GM19452 (cell line): ENCODE results near the gene SLC23A2.
"Not testable (repeated sequence)": the region's sequence is repeated elsewhere in the genome, so short reads cannot be mapped to it uniquely, and the experiment has no call there.

ENCODE experiments used
- ATAC-seq: cut with Tn5 transposase; IDR thresholded peaks from one replicate; pipeline ENCODE4 v1.9.1; 2021; ENCODE audit not compliant: unreplicated experiment

SLC23A2 gene

DNA sequence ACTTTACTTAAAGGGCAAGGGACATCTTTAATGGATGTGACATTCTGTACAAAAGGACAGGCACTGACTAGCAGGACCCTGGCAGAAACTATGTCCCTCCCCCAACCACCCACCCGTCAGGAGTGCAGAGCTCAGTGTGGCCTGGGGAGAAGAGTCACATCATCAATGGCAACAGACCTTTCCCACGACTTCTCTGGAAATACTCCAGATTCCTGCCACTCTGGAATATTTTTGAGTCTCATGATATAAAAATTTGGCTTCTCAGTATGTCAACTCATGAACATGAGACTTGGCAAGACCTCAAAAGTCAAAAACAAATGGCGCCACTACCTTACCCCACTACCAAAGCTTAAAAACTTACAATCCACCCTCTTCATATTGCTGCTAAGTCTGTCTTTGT lies 118.3 kb downstream of the SLC23A2 start:
- ATAC-seq = no peak

DNA sequence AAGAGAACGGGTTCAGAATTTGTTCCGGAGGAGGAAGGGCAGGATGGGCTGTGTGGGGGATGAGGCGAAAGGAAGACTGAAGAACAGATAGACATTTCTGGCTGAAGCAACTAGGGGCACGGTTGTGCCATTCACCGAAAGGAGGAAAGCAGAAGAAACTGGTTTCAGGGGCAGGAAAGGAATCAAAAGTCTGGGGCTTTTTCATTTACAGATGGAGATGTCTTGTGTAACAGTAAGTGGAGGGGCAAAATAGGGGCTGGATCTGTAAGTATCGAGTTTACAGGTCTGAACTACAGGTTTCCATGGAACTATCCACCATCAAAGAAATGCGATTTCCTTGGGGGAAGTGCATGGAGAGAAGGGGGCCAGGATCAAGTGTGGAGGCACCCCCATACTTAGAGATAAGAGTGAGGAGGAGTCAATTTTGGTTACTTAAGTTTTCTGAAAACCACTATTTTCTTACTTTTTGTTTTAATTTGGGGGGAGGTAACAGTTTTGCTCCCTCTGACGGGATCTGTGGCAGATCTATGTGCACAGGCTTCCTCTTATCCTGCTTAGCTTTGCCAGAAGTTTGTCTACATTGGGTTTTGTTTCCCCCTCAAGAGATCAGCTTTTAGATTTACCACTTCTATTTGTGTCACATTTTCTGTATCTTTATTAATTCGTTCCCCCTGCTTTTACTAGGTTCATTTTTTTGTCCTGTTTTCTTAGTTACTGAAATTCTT lies 120.1 kb downstream of the SLC23A2 start:
- ATAC-seq = no peak

DNA sequence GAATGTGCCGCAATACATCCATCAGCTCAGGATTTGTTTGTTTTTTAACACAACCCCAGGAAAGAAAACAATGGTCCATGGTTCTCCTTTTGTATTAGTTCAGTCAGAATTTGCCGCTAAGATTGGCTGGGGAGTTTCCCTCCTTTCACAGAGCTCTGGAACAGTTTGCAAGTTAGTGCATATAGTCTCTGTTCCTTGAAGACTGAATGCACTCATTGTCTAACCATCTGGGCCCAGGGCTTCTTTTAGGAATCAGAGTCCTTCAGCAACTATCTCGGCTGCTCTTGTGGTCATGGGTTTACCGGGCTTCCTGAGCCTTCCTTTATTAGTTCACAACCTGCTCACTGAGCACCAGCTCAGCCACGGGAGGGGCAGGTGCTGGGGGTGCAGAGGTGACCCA lies 121.3 kb downstream of the SLC23A2 start:
- ATAC-seq = no peak

DNA sequence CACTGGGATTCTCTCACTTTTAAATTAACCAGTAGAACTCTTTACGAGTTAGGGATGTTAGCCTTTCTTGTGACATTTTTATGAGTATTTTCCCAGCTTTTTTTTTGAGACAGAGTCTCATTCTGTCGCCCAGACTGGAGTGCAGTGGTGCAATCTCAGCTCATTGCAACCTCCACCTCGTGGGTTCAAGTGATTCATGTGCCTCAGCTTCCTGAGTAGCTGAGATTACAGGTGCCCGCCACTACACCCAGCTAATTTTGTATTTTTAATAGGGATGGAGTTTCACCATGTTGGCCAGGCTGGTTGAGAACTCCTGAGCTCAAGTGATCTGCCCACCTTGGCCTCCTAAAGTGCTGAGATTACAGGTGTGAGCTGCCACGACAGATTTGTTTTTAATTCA lies 123.2 kb downstream of the SLC23A2 start:
- ATAC-seq = not testable (repeated sequence)

DNA sequence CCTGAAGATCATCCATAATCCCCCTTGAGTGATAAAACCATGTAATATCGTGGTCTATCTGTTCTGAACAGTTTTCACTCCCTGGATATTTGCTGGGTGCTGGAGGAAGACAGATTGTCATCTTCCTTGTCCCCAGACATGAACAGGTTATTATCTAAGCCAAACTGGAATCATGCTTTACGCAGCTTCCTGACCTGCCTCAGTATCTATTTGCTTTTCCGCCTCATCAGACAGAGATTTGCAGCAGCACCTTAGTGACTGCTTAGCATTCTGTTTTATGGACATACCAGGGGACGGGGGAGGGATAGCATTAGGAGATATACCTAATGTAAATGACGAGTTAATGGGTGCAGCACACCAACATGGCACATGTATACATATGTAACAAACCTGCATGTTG lies 124.6 kb downstream of the SLC23A2 start:
- no peak for ATAC-seq

DNA sequence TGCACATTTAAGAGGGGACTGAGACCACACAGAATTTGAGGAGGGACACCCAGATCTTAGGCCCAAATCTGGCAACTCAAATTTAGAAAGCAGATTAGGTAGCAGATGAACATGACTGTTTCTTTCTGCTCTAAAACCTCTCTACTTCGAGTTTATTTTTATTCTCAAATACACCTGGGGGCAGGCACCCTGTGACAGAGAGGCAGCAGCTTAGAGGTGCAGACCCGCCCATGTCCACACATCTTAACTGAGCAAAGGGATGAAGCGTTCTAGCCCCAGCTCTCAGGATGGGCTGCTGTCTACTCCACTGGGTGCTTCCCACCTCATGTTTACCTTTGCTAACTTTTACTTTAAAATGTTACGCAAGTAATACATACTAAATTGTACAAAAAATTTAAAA lies 125.0 kb downstream of the SLC23A2 start:
- no peak for ATAC-seq

DNA sequence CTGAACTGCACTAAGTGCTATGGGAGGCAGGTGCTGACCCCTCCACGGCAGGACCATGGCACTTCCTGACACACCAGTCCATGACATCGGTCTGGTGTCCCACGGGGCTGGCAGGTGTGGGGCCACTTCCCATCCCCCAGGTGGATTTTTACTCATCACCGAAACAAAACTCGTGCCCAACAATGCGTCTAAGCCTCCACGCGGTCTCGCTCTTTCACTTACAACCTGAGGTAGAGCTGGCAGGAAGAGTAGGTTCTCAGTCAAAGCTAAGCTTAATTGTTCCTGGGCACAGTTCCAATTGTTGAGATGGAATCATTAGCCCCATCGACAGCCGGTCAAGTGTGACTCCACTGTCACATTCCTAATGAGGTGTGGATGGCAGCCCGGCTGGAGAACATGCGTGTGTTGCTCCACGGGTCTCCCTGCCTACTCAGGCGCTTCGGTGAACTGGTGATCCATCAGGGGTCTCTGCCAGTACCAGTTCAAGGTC lies 125.7 kb downstream of the SLC23A2 start:
- ATAC-seq = no peak

DNA sequence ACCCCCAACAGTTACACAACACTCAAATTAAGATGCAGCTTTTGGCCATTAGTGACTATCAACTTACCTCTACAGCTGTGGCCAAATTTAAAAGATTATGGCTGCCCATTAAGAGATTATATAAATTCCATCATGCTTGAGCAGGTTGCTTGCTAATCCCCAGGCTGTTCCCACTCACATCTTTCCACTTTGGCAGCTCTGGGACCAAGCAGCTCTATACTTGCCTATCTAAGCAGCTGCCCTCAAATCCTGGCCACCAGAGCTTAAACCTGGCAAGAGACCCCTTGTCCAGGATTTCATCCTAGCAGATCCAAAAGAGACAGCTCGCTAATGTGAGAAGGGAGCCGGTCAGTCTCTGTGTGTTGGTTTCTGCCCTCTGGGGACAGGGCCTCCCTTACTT lies 127.9 kb downstream of the SLC23A2 start:
- no peak for ATAC-seq

DNA sequence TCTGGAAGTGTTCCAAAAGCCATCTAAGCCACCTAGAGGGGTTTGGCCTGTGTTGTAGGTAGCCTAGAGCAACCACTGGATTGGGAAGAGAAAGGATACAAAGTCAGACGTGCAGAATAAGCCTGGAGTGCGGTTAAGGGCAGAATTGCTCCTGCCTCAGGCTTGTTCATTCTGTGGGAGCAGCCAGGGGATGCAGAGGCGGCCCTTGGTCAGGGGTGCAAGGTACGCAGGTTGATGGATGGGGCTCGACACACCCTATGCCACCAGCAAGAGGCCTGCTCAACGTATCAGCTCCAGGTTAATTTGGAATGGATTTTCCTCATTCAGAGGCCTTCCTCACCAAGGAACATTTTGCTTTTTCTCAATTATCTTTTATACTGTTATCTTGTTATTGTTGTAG lies 129.8 kb downstream of the SLC23A2 start:
- ATAC-seq = no peak

DNA sequence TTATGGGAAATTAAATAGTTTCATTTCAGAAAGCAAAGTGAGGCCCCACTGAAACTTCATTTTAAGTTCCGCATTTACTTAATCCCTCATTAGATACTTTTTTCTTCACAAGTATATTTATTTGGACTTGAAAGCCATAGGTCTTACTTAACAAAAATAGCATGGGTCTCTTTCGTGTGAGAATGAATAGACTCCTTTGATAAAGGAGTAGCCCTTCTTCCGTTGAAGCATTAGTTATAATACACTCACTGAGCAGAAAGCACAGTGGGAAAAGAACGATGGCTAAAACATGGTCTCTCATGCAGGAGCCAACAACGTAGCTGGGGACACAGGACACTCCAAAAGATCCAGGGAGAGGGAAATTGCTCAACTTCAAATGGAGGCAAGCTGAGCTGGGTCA lies 130.4 kb downstream of the SLC23A2 start:
- no peak for ATAC-seq

DNA sequence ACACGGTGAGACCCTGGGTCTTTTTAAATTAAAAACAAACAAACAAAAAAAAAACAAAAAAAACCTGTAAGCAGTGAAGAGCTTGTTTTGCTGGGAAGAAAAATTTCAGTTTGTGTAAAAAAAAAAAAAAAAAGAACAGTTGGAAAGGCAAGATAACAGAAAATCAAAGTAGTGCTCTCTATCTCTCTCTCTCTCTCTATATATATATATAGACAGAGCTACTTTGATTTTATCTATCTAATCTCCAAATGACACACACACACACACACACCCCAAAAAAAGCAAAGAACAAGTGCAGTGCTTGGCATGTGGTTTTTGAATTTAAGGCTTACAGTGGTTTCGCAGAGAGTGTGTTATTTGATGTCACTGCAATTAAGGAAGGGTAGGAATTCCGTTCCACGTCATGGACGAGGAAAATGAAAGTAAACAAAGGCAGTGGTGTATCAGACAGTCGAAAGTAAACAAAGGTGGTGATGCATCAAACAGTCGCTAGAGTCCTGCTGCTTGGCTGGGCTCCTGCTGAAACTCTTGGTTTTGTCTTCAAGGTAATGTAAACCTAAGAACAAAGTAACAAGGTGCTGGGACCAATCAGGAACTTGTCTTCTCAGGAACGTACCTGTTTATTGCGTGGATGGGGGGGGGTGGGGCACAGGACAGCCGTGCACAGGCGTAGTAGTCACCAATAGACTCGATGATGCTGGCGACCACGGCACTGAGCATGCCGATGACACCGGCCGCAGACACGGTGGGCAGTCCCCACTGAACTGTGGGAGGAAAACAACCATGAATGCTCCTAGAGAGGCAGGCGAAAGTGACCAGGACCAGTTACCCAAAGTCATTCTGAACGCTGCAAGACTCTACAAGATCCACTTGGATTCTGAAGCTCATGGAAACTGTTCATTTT lies 131.8 kb downstream of the SLC23A2 start:
- ATAC-seq = no peak

DNA sequence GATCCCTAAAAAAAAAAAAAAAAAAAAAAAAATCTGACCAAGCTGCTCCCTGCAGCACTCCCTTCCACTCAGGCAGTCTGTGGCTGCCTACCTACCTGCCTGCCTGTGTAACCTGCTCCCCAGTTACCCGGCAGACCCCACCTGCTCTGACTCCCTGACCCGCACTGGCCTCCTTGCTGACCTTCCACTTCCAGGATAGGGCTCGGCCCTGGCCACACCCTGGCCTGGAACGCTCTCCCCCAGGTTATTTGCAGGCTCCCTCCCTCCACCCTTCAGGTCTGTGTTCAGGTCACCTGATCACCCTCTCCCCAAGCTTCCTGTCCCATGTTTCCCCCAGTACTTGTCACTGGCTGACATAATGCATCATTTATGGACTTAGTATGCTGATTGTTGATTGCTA lies 134.3 kb downstream of the SLC23A2 start:
- no peak for ATAC-seq

DNA sequence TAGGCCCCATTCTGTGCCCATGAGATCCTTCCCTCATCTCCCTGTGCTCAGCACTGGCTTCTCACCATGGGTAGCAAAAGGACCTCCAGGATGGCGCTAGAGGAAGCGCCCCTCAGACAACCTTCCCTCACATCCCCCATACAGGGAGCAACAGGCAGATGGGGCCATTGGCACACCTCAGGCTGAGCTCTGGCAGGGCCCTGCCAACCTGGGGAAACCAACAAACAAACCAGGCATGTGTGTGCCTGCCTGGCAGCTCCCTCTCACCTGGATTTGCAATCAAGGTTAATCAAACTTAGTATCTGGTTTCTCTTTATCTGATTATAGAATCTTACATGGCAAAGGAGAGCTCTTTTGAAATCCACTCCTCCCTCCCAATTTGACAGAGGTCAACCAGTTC lies 134.9 kb downstream of the SLC23A2 start:
- no peak for ATAC-seq

DNA sequence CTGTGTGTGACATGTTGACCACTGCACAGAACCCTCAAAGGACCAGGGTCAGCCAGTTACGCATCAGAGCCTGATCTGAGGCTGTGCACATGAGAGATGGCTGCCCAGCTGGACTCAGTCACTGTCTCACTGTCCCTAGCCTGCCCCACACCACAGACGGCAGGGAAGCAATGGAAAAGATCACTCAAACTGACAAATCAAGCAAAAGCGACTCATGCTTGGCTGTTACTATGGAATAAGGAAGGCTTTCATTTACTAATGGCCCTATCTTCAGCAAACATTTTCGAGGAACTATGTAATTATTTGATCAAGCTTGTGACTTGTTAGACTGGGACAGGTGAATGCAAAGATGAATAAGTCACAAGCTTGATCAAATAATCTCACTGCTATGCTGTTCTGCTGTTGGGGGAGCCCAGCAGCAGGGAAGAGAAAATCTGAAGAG lies 137.0 kb downstream of the SLC23A2 start:
- ATAC-seq = no peak

DNA sequence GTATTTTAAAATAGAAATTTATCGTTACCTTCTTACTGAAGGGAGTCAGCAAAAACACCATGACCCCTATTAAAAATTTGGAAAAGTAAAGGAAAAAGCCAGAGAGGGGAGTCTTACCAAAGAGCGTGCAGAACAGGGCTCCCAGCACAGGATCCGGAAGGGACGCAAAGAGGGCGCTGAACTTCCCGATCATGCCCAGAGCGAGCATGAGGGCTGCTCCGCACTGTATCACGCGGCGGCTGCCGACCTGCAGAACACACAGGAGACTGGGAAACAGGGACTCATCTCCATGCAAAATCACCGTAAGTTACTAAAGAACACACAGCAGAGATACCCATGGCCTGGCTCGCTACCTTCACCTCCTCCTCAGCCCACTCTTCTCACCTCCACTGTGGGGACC lies 138.6 kb downstream of the SLC23A2 start:
- ATAC-seq = no peak

DNA sequence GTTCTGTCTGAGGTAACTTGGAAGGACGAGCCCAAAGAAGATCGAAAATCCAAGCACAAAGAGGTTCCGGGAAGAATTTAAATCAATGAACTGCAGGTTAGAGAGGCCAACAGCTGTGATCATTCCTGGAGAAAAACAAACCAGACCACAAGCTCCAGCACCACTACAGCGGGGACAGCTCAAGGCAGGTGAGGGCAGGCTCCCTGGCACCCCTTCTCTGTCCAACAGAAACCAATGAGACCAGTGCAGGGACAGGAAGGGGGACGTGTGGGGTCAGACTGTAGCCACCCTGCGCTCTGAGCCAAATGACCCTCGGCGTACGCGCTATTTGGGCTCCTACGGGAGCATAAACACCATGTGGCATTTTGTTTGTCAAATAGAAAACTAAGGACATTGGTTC lies 139.3 kb downstream of the SLC23A2 start:
- no peak for ATAC-seq

DNA sequence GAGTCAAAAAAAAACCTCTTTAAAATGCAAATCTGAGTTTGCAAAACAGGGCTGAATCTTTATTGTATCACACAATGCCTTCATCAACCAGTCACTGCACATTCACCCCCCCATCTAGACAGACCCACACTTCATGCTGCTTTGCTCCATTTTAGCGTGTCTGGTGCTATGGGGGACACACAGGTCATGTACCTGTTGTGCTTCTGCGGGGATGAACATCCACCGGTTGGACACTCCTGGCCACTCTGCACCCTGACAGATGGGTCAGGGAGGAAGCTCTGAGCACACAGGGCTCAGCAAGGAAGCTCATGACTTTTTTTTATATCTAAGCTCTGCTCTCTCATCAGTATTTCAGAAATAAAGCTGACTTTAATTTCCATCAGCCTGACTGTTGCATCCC lies 143.3 kb downstream of the SLC23A2 start:
- no peak for ATAC-seq

DNA sequence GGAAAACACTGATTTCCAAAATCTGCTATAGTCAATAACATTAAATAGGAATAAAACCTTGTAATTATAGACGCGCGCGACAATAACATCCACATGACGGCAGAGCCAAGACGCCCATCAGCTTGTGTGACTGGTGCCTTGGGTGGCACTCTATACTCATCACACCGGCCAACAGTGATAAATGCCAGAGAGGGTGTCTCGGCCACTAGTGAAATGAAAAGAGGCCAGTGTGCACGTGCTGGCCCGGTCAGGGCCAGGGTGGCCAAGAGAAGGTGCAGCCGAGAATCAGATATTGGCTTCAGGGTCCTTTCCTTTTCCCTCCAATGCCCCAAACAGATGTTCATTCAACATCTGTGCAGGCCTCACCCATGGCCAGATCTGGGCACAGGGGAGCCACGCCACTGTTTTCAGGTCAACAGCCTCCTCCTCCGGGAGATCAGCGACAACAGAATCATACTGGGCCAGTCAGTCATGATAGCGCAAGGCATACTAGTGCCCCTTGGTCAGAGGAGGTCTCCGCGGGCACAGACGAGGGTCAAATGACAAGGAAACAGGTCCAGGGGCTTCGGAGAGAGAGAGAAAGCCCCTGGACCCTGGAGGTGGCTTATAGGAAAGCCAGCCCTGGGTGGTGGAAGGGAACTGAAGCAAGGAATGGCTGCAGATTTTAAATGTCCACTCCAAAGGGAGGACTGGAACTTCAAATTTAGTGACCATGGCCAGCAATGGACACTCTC lies 145.1 kb downstream of the SLC23A2 start:
- ATAC-seq = no peak

DNA sequence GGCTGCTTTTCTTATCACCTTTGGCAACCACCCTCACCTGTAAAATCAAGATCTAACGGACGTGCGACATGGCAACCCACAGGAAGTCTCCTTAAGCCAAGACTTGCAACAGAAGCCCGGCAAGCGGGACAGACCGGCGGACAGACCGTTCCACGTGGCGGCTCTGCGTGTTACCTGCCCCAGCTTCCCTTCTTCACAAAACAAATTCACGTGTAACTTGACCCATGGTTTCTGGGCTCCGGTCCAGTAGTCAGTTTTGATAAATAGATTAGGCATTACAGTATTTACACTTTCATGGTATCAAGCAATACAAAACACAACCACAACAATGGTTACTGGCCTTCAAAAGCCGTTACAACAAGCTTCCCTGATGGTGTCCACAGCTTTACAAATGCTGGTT lies 145.8 kb downstream of the SLC23A2 start:
- no peak for ATAC-seq

DNA sequence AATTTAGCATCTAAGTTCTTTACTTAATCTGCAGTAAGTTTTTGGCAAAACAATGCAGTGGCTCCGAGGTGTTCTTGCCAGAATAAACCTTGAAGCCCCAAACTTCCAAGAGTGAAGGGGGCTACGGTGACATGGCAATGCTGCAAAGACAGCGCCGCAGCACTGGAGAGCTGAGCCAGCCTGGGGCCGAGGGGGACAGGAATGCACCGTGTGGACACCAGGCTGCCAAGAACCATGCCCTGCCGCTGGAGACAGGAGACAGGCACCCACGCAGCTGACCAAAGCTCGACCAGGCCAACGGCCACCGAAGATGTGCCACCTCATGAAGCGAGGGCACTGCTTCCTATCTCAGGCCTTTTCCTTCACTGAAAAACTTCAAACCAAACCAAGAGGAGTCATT lies 146.2 kb downstream of the SLC23A2 start:
- no peak for ATAC-seq

DNA sequence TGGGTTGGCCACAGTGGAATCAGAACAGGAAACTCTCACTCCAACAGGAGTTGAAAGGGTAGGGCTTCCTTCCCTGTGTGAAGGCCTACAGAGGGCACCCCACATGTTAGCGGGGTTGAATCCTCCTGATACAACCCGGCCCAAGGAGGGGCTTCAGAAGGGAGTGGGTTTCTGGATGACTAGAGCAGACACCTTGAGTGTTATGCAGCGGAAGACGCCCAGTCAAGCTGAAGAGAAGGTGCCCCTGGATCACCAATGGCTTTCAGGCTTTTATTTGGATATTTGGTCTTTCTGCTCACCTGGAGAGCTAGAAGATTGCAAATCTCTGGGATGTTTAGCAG lies 146.8 kb downstream of the SLC23A2 start:
- ATAC-seq = no peak
